Measurements from ENCODE around the gene ARID4A. TPM values are rescaled to one million over a fixed set of nuclear protein-coding genes. Genes with fewer than 3 reads are reported as not detected.

The ARID4A gene
- total and polyA plus RNA-seq, 9 of the 15 experiments (the other 6 are each of a cell fraction or from before 2014, with no cell fraction given), result 2.4 to 11.5 (median 8.7) TPM

DNA sequence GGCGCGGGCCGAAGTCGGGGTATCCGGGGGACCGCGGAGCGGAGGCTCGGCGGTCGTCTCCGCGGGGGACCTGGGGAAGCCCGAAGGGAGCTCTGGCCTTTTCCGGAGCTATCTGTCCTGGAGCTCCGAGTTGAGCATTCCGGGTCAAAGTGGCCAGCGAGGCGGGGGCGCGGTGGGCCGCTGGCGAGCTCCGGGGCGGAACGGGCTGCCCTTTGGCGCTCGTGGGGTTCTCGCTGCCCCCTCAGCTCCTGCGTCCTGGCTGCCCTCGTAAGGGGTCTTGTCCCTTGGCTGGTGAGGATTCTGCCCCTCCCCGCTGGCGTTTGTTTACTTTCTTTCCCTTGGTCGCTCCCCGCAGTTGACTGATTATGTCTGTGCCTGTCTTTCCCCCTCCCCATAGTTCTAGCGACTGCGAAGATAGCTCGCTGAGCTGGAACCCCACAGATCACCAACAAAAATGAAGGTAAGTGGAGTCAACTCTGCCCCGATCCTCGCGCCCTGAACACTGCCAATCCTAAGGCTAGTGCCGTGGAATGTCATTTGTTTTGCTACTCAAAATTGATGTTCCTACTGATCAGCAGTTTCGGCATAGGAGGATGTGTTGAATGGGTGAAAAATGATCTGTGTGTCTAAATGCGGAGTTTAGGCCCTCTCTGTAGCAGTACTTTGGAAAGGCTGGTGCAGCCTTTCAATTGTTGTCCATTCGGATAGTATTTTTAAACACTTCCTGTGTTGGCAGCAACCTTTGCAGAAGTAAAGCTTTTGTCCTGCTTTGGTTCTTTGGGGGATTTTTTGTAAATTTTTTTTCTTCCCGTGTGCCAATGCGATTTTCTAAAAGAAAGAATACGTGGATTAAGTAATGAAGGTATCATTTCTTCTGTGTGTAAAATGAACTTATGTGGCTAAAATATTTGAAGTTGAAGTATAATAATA lies 1.3 kb downstream of the ARID4A start (continued):
- TF ChIP-seq RBFOX2 (IDR thresholded peaks at IDR 0.05; ENCODE audit: low read depth, low read length) (peak; percentile 1; the same call in 1 of the 2 replicates), ZBTB17 (CRISPR knock-in tag; IDR thresholded peaks at IDR 0.05) (peak; percentile 70), ZFX (CRISPR knock-in tag; IDR thresholded peaks at IDR 0.05) (peak; percentile 54; the same call in 1 of the 2 replicates), CCNT2 (IDR thresholded peaks at IDR 0.05; ENCODE audit: borderline replicate concordance, extremely low read depth, insufficient read length, low read depth, low read length) (peak; percentile 15), FOXK1 (CRISPR knock-in tag; IDR thresholded peaks at IDR 0.05; ENCODE audit: borderline replicate concordance) (0 out of 2 replicates have a peak, but pooled peaks have one; percentile 41), VEZF1 (CRISPR knock-in tag; IDR thresholded peaks at IDR 0.05) (peak; percentile 39; the same call in 1 of the 2 replicates), KAT7 (CRISPR knock-in tag; IDR thresholded peaks at IDR 0.05; ENCODE audit: borderline replicate concordance) (0 out of 2 replicates have a peak, but pooled peaks have one; percentile 39), KDM1A (IDR thresholded peaks at IDR 0.05) (no peak), ZNF316 (IDR thresholded peaks at IDR 0.05) (peak; percentile 67), SIN3B (IDR thresholded peaks at IDR 0.05; ENCODE audit: low read depth) (0 out of 2 replicates have a peak, but pooled peaks have one; percentile 28), MEIS2 (IDR thresholded peaks at IDR 0.05; ENCODE audit: partially characterized antibody) (peak; percentile 32), ZNF766 (CRISPR knock-in tag; conservative IDR thresholded peaks at IDR 0.05) (no peak), EGR1 (conservative IDR thresholded peaks at IDR 0.05) (peak; percentile 41; the same call in 1 of the 2 replicates), HDAC1 (IDR thresholded peaks at IDR 0.05) (peak in 1 of 2 experiments; percentile 32; a peak in 1 of 4 replicates), ZNF696 (CRISPR knock-in tag; conservative IDR thresholded peaks at IDR 0.05) (no peak), ARID1B (IDR thresholded peaks at IDR 0.05) (peak; percentile 19; the same call in 1 of the 2 replicates), MAFG (tag; conservative IDR thresholded peaks at IDR 0.05) (no peak), ZNF589 (CRISPR knock-in tag; IDR thresholded peaks at IDR 0.05; ENCODE audit: low read depth) (no peak), SMC3 (conservative IDR thresholded peaks at IDR 0.05; ENCODE audit: insufficient read depth, low read depth, low read length) (no peak), CXXC5 (CRISPR knock-in tag; IDR thresholded peaks at IDR 0.05) (peak; percentile 12; the same call in 1 of the 2 replicates), ZNF780A (CRISPR knock-in tag; IDR thresholded peaks at IDR 0.05) (no peak), SIN3A (IDR thresholded peaks at IDR 0.05; ENCODE audit: borderline replicate concordance in 2 of 2, control insufficient read depth in 1 of 2, low read depth in 2 of 2, low read length in 2 of 2) (0 out of 4 replicates have a peak, but pooled peaks have one; percentile 25 to 43)
- TF ChIP-seq, protein P1, sequence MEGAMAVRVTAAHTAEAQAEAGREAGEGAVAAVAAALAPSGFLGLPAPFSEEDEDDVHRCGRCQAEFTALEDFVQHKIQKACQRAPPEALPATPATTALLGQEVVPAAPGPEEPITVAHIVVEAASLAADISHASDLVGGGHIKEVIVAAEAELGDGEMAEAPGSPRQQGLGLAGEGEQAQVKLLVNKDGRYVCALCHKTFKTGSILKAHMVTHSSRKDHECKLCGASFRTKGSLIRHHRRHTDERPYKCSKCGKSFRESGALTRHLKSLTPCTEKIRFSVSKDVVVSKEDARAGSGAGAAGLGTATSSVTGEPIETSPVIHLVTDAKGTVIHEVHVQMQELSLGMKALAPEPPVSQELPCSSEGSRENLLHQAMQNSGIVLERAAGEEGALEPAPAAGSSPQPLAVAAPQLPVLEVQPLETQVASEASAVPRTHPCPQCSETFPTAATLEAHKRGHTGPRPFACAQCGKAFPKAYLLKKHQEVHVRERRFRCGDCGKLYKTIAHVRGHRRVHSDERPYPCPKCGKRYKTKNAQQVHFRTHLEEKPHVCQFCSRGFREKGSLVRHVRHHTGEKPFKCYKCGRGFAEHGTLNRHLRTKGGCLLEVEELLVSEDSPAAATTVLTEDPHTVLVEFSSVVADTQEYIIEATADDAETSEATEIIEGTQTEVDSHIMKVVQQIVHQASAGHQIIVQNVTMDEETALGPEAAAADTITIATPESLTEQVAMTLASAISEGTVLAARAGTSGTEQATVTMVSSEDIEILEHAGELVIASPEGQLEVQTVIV (CRISPR knock-in tag; IDR thresholded peaks at IDR 0.05; ENCODE audit: borderline replicate concordance), result no peak
